SK-N-SH (cell line): ENCODE data around the gene CHAT. TPM values are rescaled to one million over a fixed set of nuclear protein-coding genes. Genes with fewer than 3 reads are reported as not detected.

Experiments
- CTCF ChIA-PET: fragments of 300-600, 350-600 bp; formaldehyde crosslinking; extraction: SDS; loops from one replicate; lab custom pipeline; 2021; lab: Yijun Ruan, JAX
- POLR2A ChIA-PET: fragments of 350-600 bp; sonication (Branson Sonifier 250); formaldehyde crosslinking; extraction: SDS; loops from one replicate; lab custom pipeline; 2020; ENCODE audit warnings: antibody characterized with exemption, inconsistent platforms; lab: Yijun Ruan, JAX
- DNase-seq: peaks from one replicate; pipeline ENCODE4 v3.0.0; 2012
- H2AFZ ChIP-seq: fragments of 200-600 bp; sonication (generic); 2 replicates; pipeline ENCODE4 v1.8.1; 2016; ENCODE audit warnings: antibody characterized with exemption, mild to moderate bottlenecking, low read depth
- H3F3A ChIP-seq: fragments of 200-600 bp; sonication (generic); replicated peaks from 2 replicates; pipeline ENCODE3; 2016; ENCODE audit warnings: antibody characterized with exemption, mild to moderate bottlenecking; ENCODE audit not compliant: insufficient read depth
- H3K27ac ChIP-seq, 2 experiments: fragments of 200-500 bp in 1 of 2; fragments of 200-600 bp in 1 of 2; sonication (Bioruptor generic) in 1 of 2; sonication (generic), shearing (Covaris generic) in 1 of 2; 2 replicates each; pipeline versions ENCODE4 v1.5.1 to v1.6.1; 2014 to 2016; ENCODE audit warnings: low read depth in 2 of 2, inconsistent platforms in 1 of 2, low read length in 1 of 2, mild to moderate bottlenecking in 1 of 2, mixed read lengths in 1 of 2
- H3K27me3 ChIP-seq: fragments of 200-600 bp; sonication (generic), shearing (Covaris generic); 2 replicates; pipeline ENCODE4 v1.6.1; 2016; ENCODE audit warnings: mixed run types; ENCODE audit not compliant: insufficient read depth
- H3K36me3 ChIP-seq, 2 experiments: fragments of 200-500 bp in 1 of 2; fragments of 200-600 bp in 1 of 2; sonication (Bioruptor generic) in 1 of 2; sonication (generic) in 1 of 2; replicated peaks in 1 of 2; 2 replicates each; pipeline versions ENCODE3 to v1.5.1; 2014 to 2016; ENCODE audit warnings: low read length in 1 of 2, mild to moderate bottlenecking in 1 of 2; ENCODE audit not compliant: insufficient read depth in 2 of 2, control insufficient read depth in 1 of 2
- H3K4me1 ChIP-seq, 2 experiments: fragments of 200-500 bp in 1 of 2; fragments of 200-600 bp in 1 of 2; sonication (Bioruptor generic) in 1 of 2; sonication (generic), shearing (Covaris generic) in 1 of 2; 2 replicates each; pipeline versions ENCODE4 v1.5.1 to v1.6.1; 2014 to 2016; ENCODE audit warnings: low read depth in 1 of 2, low read length in 1 of 2, mixed run types in 1 of 2; ENCODE audit not compliant: insufficient read depth in 2 of 2, control insufficient read depth in 1 of 2
- H3K4me2 ChIP-seq: fragments of 200-600 bp; sonication (generic), shearing (Covaris generic); 2 replicates; pipeline ENCODE4 v1.6.1; 2017; ENCODE audit warnings: mixed run types
- H3K4me3 ChIP-seq, 2 experiments: fragments of 200-500 bp in 1 of 2; fragments of 200-600 bp in 1 of 2; sonication (Bioruptor generic) in 1 of 2; sonication (generic), shearing (Covaris generic) in 1 of 2; 2 replicates each; pipeline versions ENCODE4 v1.5.1 to v1.8.1; 2014 to 2016; ENCODE audit warnings: low read depth in 2 of 2, inconsistent platforms in 1 of 2, low read length in 1 of 2, mild to moderate bottlenecking in 1 of 2, mixed read lengths in 1 of 2, moderate library complexity in 1 of 2
- H3K79me2 ChIP-seq: fragments of 200-600 bp; sonication (generic); 2 replicates; pipeline ENCODE4 v1.8.1; 2017; ENCODE audit warnings: mild to moderate bottlenecking; ENCODE audit not compliant: insufficient read depth
- H3K9ac ChIP-seq: fragments of 200-600 bp; sonication (generic); 2 replicates; pipeline ENCODE4 v1.6.1; 2017; ENCODE audit warnings: mixed run types
- H3K9me2 ChIP-seq: fragments of 200-600 bp; sonication (generic); 2 replicates; pipeline ENCODE4 v1.6.1; 2017; ENCODE audit warnings: mixed run types
- H3K9me3 ChIP-seq: fragments of 200-600 bp; sonication (generic); 2 replicates; pipeline ENCODE4 v1.6.1; 2017; ENCODE audit warnings: mixed run types, mild to moderate bottlenecking, moderate library complexity
- H4K20me1 ChIP-seq: fragments of 200-600 bp; sonication (generic); 2 replicates; pipeline ENCODE4 v1.6.1; 2017; ENCODE audit warnings: mild to moderate bottlenecking, mixed run types; ENCODE audit not compliant: insufficient read depth
- ELF1 ChIP-seq: IDR thresholded peaks from 2 replicates; pipeline ENCODE4 v1.4.0; 2012
- EP300 ChIP-seq, 2 experiments: IDR thresholded peaks; 2 replicates each; pipeline versions ENCODE4 v1.4.0 to v1.6.1; 2012; ENCODE audit warnings: borderline replicate concordance in 1 of 2, low read depth in 1 of 2, low read length in 1 of 2
- EZH2phosphoT487 ChIP-seq: fragments of 200-600 bp; sonication (generic); IDR thresholded peaks from 2 replicates; pipeline ENCODE4 v1.6.1; 2017; ENCODE audit warnings: low read depth, mixed run types, mild to moderate bottlenecking, antibody characterized with exemption, moderate library complexity, borderline replicate concordance
- FOSL2 ChIP-seq: IDR thresholded peaks from 2 replicates; pipeline ENCODE4 v1.4.0; 2012; ENCODE audit warnings: low read depth, mild to moderate bottlenecking, moderate library complexity, borderline replicate concordance
- FOXJ3 ChIP-seq: sonication (generic); formaldehyde crosslinking; IDR thresholded peaks from 2 replicates; pipeline ENCODE4 v1.5.1; 2020; ENCODE audit warnings: mild to moderate bottlenecking, missing genetic modification reagents
- FOXM1 ChIP-seq: IDR thresholded peaks from 2 replicates; pipeline ENCODE4 v1.4.0; 2012; ENCODE audit warnings: low read depth, mild to moderate bottlenecking
- MXI1 ChIP-seq: IDR thresholded peaks from 2 replicates; pipeline ENCODE4 v1.6.1; 2012; ENCODE audit warnings: mild to moderate bottlenecking, low read depth, low read length, improper control_type of control experiment
- POLR2AphosphoS5 ChIP-seq: IDR thresholded peaks from 2 replicates; pipeline ENCODE4 v1.6.1; 2012; ENCODE audit warnings: low read depth, low read length
- RAD21 ChIP-seq: IDR thresholded peaks from 2 replicates; pipeline ENCODE4 v1.6.1; 2012; ENCODE audit warnings: mild to moderate bottlenecking, low read length
- RCOR1 ChIP-seq: fragments of 150-350 bp; IDR thresholded peaks from 2 replicates; pipeline ENCODE4 v1.6.1; 2017; ENCODE audit warnings: antibody characterized with exemption, low read length
- SMC3 ChIP-seq: IDR thresholded peaks from 2 replicates; pipeline ENCODE4 v1.6.1; 2012; ENCODE audit warnings: low read depth, low read length, improper control_type of control experiment
- TAF1 ChIP-seq: IDR thresholded peaks from 2 replicates; pipeline ENCODE4 v1.6.1; 2012; ENCODE audit warnings: low read depth, mild to moderate bottlenecking, low read length, moderate library complexity, borderline replicate concordance
- TCF12 ChIP-seq: IDR thresholded peaks from 2 replicates; pipeline ENCODE4 v1.4.0; 2012
- TEAD4 ChIP-seq: IDR thresholded peaks from 2 replicates; pipeline ENCODE4 v1.4.0; 2012; ENCODE audit warnings: mild to moderate bottlenecking, borderline replicate concordance; ENCODE audit not compliant: insufficient read depth
- YY1 ChIP-seq: IDR thresholded peaks from 2 replicates; pipeline ENCODE4 v1.4.0; 2012; ENCODE audit warnings: low read depth, mild to moderate bottlenecking
- WGBS: methylation state at CpG from one replicate; pipeline ENCODE4 v1.1.6; 2017; ENCODE audit warnings: low lambda C conversion rate; 5-methylcytosine and 5-hydroxymethylcytosine counted together
- polyA plus RNA-seq, 3 experiments: library from polyadenylated mRNA; depleted of rRNA; stranded (reverse); fragments of >200 nt; gene quantifications; 2 replicates each; pipeline ENCODE4 v1.2.3, GENCODE V29; 2012
- TF ChIP-seq, protein P1 (sequence below): IDR thresholded peaks from 2 replicates; pipeline ENCODE4 v1.6.1; 2012; ENCODE audit warnings: mild to moderate bottlenecking, low read depth, low read length, moderate library complexity
- TF ChIP-seq, protein P2 (sequence below): IDR thresholded peaks from 2 replicates; pipeline ENCODE4 v1.4.0; 2012; ENCODE audit warnings: low read depth, borderline replicate concordance
- TF ChIP-seq, protein P3 (sequence below): fragments of 200-600 bp; sonication (generic); IDR thresholded peaks from 2 replicates; pipeline ENCODE4 v1.6.1; 2017; ENCODE audit warnings: antibody characterized with exemption, mild to moderate bottlenecking, moderate library complexity
- TF ChIP-seq, protein P4 (sequence below): IDR thresholded peaks from 2 replicates; pipeline ENCODE4 v1.4.0; 2012; ENCODE audit warnings: low read depth

CHAT gene
- polyA plus RNA-seq, 1 of the 3 experiments (the other 2 are of a cell fraction) = not detected

DNA sequence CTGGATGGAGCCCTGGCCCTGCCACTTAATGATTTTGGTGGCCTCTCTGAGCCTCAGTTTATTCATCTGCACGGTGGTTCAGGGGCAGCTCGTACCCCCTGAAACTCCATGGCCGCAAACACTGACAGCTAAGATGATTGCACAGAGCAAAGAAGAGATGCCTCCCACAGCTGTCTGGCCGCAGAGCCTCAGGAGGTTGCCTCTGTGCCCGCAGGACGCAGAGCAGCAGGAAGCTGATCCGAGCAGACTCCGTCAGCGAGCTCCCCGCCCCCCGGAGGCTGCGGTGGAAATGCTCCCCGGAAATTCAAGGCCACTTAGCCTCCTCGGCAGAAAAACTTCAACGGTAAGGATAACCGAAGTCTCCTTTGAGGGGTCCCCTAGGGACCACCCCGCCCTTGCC, 35.5 kb downstream of the CHAT start:
- H3K4me3 ChIP-seq = no peak overlapping the region
- no peaks in the 10 kb centered on the region for H3K27me3 ChIP-seq
- no peaks in the 10 kb centered on the region for H3K36me3 ChIP-seq
- no peaks in the 10 kb centered on the region for H3F3A ChIP-seq
- no peaks in the 10 kb centered on the region for H3K79me2 ChIP-seq
- no peaks in the 10 kb centered on the region for H3K9me2 ChIP-seq
- H3K9me3 ChIP-seq = no peaks in the 10 kb centered on the region
- H3K27ac ChIP-seq = no peak overlapping the region
- H3K9ac ChIP-seq = no peak overlapping the region
- 75% methylated on average over 13 of the region's 17 CpGs for WGBS
- DNase-seq = no peak
- POLR2A ChIA-PET = no interaction called here
- no peak overlapping the region for H2AFZ ChIP-seq
- no peak overlapping the region for H3K4me2 ChIP-seq
- TF ChIP-seq EZH2phosphoT487 (no peak), TEAD4 (no peak), FOXJ3 (no peak), FOSL2 (no peak), EP300 (IDR thresholded peaks at IDR 0.05; ENCODE audit: borderline replicate concordance in 1 of 2, low read depth in 1 of 2, low read length in 1 of 2) (no peak)
- no peaks in the 10 kb centered on the region for H4K20me1 ChIP-seq
- H3K4me1 ChIP-seq = peaks cover 0 to 8% of the 10 kb centered on the region in 2 experiments; a peak in 1 of 4 replicates
- CTCF ChIA-PET = interaction anchor here (0.7 to 1.2 kb wide), 2 partner anchors 31 to 54 kb away, joined by 3 to 5 read pairs; no protein-coding TSS in a partner anchor

DNA sequence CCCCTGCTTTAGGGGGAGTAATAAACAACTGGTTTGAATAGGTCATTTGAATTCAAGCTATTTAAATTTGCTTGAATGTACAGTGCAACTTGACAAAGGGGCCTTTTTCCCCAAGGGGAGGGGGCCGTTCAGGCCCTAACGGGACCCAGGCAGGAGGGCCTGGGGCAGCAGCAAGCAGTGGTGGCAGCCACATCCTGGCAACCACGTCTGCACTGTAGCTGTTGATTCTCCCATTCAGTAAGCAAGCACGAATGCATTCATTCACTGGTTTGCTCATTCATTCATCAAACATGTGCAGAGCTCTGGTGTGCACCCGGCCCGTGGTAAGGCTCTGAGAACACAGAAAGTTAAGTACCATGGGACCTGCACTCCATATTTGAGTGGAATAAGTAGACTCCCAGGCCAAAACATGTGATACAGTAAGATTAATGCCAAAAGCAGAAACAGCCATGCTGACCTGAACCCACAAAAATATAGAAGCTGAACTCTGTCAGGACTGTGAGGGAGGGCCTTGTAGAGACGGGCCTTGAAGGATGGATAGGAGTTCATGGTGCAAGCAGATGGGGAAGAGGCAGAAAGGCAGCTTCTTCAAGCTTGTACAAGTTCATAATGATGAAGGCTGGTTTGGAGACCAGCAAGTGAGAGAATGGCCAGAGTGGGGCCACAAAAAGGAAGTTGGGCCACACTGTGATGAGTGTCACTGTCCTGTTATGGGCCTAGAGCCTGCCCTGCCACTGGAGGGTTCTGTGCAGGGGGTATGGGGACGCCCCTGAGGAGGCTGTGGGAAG, 36.3 kb downstream of the CHAT start:
- 35% methylated on average over 7 of the region's 8 CpGs for WGBS
- no peaks in the 10 kb centered on the region for H4K20me1 ChIP-seq
- CTCF ChIA-PET = interaction anchor here (1.1 to 1.6 kb wide), 3 partner anchors 12 to 57 kb away, joined by 3 to 5 read pairs (median 3); no protein-coding TSS in a partner anchor
- TF ChIP-seq RCOR1 (no peak), POLR2AphosphoS5 (no peak), EZH2phosphoT487 (no peak), ELF1 (no peak), TCF12 (no peak), EP300 (IDR thresholded peaks at IDR 0.05; ENCODE audit: borderline replicate concordance in 1 of 2, low read depth in 1 of 2, low read length in 1 of 2) (no peak), FOXM1 (no peak), YY1 (no peak), MXI1 (no peak), SMC3 (no peak), RAD21 (no peak), TAF1 (no peak)
- TF ChIP-seq, protein P1, sequence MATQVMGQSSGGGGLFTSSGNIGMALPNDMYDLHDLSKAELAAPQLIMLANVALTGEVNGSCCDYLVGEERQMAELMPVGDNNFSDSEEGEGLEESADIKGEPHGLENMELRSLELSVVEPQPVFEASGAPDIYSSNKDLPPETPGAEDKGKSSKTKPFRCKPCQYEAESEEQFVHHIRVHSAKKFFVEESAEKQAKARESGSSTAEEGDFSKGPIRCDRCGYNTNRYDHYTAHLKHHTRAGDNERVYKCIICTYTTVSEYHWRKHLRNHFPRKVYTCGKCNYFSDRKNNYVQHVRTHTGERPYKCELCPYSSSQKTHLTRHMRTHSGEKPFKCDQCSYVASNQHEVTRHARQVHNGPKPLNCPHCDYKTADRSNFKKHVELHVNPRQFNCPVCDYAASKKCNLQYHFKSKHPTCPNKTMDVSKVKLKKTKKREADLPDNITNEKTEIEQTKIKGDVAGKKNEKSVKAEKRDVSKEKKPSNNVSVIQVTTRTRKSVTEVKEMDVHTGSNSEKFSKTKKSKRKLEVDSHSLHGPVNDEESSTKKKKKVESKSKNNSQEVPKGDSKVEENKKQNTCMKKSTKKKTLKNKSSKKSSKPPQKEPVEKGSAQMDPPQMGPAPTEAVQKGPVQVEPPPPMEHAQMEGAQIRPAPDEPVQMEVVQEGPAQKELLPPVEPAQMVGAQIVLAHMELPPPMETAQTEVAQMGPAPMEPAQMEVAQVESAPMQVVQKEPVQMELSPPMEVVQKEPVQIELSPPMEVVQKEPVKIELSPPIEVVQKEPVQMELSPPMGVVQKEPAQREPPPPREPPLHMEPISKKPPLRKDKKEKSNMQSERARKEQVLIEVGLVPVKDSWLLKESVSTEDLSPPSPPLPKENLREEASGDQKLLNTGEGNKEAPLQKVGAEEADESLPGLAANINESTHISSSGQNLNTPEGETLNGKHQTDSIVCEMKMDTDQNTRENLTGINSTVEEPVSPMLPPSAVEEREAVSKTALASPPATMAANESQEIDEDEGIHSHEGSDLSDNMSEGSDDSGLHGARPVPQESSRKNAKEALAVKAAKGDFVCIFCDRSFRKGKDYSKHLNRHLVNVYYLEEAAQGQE = no peak
- TF ChIP-seq, protein P2, sequence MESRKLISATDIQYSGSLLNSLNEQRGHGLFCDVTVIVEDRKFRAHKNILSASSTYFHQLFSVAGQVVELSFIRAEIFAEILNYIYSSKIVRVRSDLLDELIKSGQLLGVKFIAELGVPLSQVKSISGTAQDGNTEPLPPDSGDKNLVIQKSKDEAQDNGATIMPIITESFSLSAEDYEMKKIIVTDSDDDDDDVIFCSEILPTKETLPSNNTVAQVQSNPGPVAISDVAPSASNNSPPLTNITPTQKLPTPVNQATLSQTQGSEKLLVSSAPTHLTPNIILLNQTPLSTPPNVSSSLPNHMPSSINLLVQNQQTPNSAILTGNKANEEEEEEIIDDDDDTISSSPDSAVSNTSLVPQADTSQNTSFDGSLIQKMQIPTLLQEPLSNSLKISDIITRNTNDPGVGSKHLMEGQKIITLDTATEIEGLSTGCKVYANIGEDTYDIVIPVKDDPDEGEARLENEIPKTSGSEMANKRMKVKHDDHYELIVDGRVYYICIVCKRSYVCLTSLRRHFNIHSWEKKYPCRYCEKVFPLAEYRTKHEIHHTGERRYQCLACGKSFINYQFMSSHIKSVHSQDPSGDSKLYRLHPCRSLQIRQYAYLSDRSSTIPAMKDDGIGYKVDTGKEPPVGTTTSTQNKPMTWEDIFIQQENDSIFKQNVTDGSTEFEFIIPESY = no peak
- TF ChIP-seq, protein P3, sequence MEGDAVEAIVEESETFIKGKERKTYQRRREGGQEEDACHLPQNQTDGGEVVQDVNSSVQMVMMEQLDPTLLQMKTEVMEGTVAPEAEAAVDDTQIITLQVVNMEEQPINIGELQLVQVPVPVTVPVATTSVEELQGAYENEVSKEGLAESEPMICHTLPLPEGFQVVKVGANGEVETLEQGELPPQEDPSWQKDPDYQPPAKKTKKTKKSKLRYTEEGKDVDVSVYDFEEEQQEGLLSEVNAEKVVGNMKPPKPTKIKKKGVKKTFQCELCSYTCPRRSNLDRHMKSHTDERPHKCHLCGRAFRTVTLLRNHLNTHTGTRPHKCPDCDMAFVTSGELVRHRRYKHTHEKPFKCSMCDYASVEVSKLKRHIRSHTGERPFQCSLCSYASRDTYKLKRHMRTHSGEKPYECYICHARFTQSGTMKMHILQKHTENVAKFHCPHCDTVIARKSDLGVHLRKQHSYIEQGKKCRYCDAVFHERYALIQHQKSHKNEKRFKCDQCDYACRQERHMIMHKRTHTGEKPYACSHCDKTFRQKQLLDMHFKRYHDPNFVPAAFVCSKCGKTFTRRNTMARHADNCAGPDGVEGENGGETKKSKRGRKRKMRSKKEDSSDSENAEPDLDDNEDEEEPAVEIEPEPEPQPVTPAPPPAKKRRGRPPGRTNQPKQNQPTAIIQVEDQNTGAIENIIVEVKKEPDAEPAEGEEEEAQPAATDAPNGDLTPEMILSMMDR = no peak
- TF ChIP-seq, protein P4, sequence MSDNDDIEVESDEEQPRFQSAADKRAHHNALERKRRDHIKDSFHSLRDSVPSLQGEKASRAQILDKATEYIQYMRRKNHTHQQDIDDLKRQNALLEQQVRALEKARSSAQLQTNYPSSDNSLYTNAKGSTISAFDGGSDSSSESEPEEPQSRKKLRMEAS = no peak

More for the DNA sequence above, 36.3 kb downstream of the CHAT start:
- POLR2A ChIA-PET = no interaction called here
- DNase-seq = peak; percentile 3
- Histone ChIP-seq H3K9me3 (no peaks in the 10 kb centered on the region), H3K9ac (no peak overlapping the region), H2AFZ (no peak overlapping the region), H3K4me3 (no peak overlapping the region), H3K36me3 (no peaks in the 10 kb centered on the region), H3K4me2 (no peak overlapping the region), H3K79me2 (no peaks in the 10 kb centered on the region), H3K27ac (no peak overlapping the region), H3K27me3 (no peaks in the 10 kb centered on the region), H3F3A (no peaks in the 10 kb centered on the region), H3K4me1 (peaks cover 0 to 12% of the 10 kb centered on the region in 2 experiments; a peak in 1 of 4 replicates), H3K9me2 (no peaks in the 10 kb centered on the region)
